ENCODE measurements around the gene ZCRB1. TPM values are rescaled to one million over a fixed set of nuclear protein-coding genes. Genes with fewer than 3 reads are reported as not detected.

Gene ZCRB1
- total RNA-seq, 1 donor from 2014 or later, result 40.1 TPM

GRCh38 chr12:42267413-42268190, 58.3 kb downstream of the ZCRB1 start:
- no peak for TF ChIP-seq CTCF (conservative IDR thresholded peaks at IDR 0.05; ENCODE audit: low read depth, low read length)
- no peak for DNase-seq (ENCODE audit: low read depth)
- H3K4me3 ChIP-seq (ENCODE audit: low read depth, low read length), result no peak overlapping the region

GRCh38 chr12:42266579-42267230, 59.2 kb downstream of the ZCRB1 start:
- DNase-seq (ENCODE audit: low read depth), result no peak
- no peak for TF ChIP-seq CTCF (conservative IDR thresholded peaks at IDR 0.05; ENCODE audit: low read depth, low read length)
- H3K4me3 ChIP-seq (ENCODE audit: low read depth, low read length), result no peak overlapping the region

GRCh38 chr12:42262271-42262670, 63.6 kb downstream of the ZCRB1 start:
- no peak overlapping the region for H3K4me3 ChIP-seq (ENCODE audit: low read depth, low read length)
- TF ChIP-seq CTCF (conservative IDR thresholded peaks at IDR 0.05; ENCODE audit: low read depth, low read length), result no peak
- DNase-seq (ENCODE audit: low read depth), result no peak

Other genes with a start within 250 kb of the ZCRB1 start
- gene GXYLT1, start 181.2 kb downstream of the ZCRB1 start, total RNA-seq, result 9.6 and 13.5 TPM in 2 replicates
- gene YAF2, start 87.8 kb downstream of the ZCRB1 start, total RNA-seq, result 6.7 and 9.3 TPM in 2 replicates
- gene PPHLN1, start 73 bp upstream of the ZCRB1 start, total RNA-seq, result 73.8 and 76.2 TPM in 2 replicates

All from epithelial cell of proximal tubule (primary cell).